ENCODE data around the gene UBLCP1.

Gene UBLCP1

GRCh38 chr5:159316519-159317383 lies 53.7 kb downstream of the UBLCP1 start:
- peak in 1 of 2 experiments; percentile 54 for DNase-seq

- no peak for DNase-seq
Observed at GRCh38 chr5:159317849-159318248, 54.8 kb downstream of the UBLCP1 start.

GRCh38 chr5:159318448-159318847 lies 55.4 kb downstream of the UBLCP1 start:
- no peak for DNase-seq

- no peak for DNase-seq
Observed at GRCh38 chr5:159319363-159319762, 56.3 kb downstream of the UBLCP1 start.

- DNase-seq, result no peak
Observed at GRCh38 chr5:159319832-159320231, 56.7 kb downstream of the UBLCP1 start.

- no peak for DNase-seq
Observed at GRCh38 chr5:159322180-159322579, 59.1 kb downstream of the UBLCP1 start.

GRCh38 chr5:159324102-159324755 lies 61.1 kb downstream of the UBLCP1 start:
- no peak for DNase-seq

GRCh38 chr5:159324986-159325385 lies 61.9 kb downstream of the UBLCP1 start:
- DNase-seq, result no peak

- DNase-seq, result no peak
Observed at GRCh38 chr5:159330131-159330800, 67.2 kb downstream of the UBLCP1 start, which contains the start of gene IL12B. Gene IL12B, minus strand, starts transcription at chr5:159330487. Its CDS starts 3,705 bp downstream, at chr5:159326782.

GRCh38 chr5:159331093-159331973 lies 68.2 kb downstream of the UBLCP1 start:
- DNase-seq, result peak in 1 of 2 experiments; percentile 44

GRCh38 chr5:159332800-159333544 lies 69.9 kb downstream of the UBLCP1 start:
- DNase-seq, result no peak

GRCh38 chr5:159333545-159333925 lies 70.4 kb downstream of the UBLCP1 start:
- no peak for DNase-seq
